ENCODE measurements around the gene TAF12.

TAF12 gene

GRCh38 chr1:28560886-28561285 is 82.0 kb downstream of the TAF12 start:
- H3K36me3 ChIP-seq (ENCODE audit: insufficient read depth, low read length) = peaks cover 68% of the 10 kb centered on the region
- H3K27ac ChIP-seq (ENCODE audit: low read length) = no peak overlapping the region
- no peaks in the 10 kb centered on the region for H3K79me2 ChIP-seq (ENCODE audit: insufficient read depth, low read length)
- no peaks in the 10 kb centered on the region for H3K9me3 ChIP-seq (ENCODE audit: insufficient read depth, low read length, severe bottlenecking)
- H3K27me3 ChIP-seq (ENCODE audit: insufficient read depth, low read length, poor library complexity) = no peaks in the 10 kb centered on the region
- no peak overlapping the region for H3K9ac ChIP-seq (ENCODE audit: low read depth, low read length)
- no peak overlapping the region for H3K4me3 ChIP-seq (ENCODE audit: low read depth in 1 of 2, low read length in 2 of 2)
- TF ChIP-seq, protein P1, sequence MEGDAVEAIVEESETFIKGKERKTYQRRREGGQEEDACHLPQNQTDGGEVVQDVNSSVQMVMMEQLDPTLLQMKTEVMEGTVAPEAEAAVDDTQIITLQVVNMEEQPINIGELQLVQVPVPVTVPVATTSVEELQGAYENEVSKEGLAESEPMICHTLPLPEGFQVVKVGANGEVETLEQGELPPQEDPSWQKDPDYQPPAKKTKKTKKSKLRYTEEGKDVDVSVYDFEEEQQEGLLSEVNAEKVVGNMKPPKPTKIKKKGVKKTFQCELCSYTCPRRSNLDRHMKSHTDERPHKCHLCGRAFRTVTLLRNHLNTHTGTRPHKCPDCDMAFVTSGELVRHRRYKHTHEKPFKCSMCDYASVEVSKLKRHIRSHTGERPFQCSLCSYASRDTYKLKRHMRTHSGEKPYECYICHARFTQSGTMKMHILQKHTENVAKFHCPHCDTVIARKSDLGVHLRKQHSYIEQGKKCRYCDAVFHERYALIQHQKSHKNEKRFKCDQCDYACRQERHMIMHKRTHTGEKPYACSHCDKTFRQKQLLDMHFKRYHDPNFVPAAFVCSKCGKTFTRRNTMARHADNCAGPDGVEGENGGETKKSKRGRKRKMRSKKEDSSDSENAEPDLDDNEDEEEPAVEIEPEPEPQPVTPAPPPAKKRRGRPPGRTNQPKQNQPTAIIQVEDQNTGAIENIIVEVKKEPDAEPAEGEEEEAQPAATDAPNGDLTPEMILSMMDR (IDR thresholded peaks at IDR 0.05; ENCODE audit: borderline replicate concordance, extremely low read depth, low read length, poor library complexity, severe bottlenecking) = no peak
- TF ChIP-seq EZH2 (IDR thresholded peaks at IDR 0.05; ENCODE audit: borderline replicate concordance, low read depth, low read length, severe bottlenecking) = no peak
- no peaks in the 10 kb centered on the region for H4K20me1 ChIP-seq (ENCODE audit: insufficient read depth, low read length)
- no peaks in the 10 kb centered on the region for H3K4me1 ChIP-seq (ENCODE audit: insufficient read depth, low read length)
- H2AFZ ChIP-seq (ENCODE audit: low read depth, low read length) = no peak overlapping the region
- no peak for ATAC-seq (ENCODE audit: insufficient read depth, low read depth)
- no peak for DNase-seq
- no peak overlapping the region for H3K4me2 ChIP-seq (ENCODE audit: insufficient read depth, low read length)

All from DND-41 (cell line).